ENCODE data around the gene ZNF280B. TPM values are rescaled to one million over a fixed set of nuclear protein-coding genes. Genes with fewer than 3 reads are reported as not detected.

The ZNF280B gene
- total and polyA plus RNA-seq, 3 experiments from 2014 or later: 2.9 to 3.2 (median 3.0) TPM

- peaks cover 8% of the 10 kb centered on the region for H3K4me1 ChIP-seq (ENCODE audit: insufficient read depth, low read length)
- H3K27ac ChIP-seq (ENCODE audit: low read depth, low read length): no peak overlapping the region
- Mint-ChIP-seq H3K27ac (no peak overlapping the region), H3K36me3 (no peaks in the 10 kb centered on the region), H3K4me1 (no peaks in the 10 kb centered on the region), H3K4me3 (no peak overlapping the region), H3K27me3 (peaks cover 0 to 2% of the 10 kb centered on the region in 2 donors), H3K9me3 (no peaks in the 10 kb centered on the region)
- no peak overlapping the region for H3K4me3 ChIP-seq (ENCODE audit: low read length)
- H3K27me3 ChIP-seq (ENCODE audit: insufficient read depth, low read length, poor library complexity, severe bottlenecking): no peaks in the 10 kb centered on the region
- DNase-seq: no peak
- POLR2A ChIA-PET: no interaction called here
- CTCF ChIA-PET: no interaction called here
- no peaks in the 10 kb centered on the region for H3K9me3 ChIP-seq (ENCODE audit: low read length)
- no peaks in the 10 kb centered on the region for H3K36me3 ChIP-seq (ENCODE audit: insufficient read depth, low read length)
Observed at GRCh38 chr22:22553141-22553540, 44.6 kb upstream of the ZNF280B start.

GRCh38 chr22:22552630-22553029 is 44.1 kb upstream of the ZNF280B start:
- Mint-ChIP-seq H3K27ac (no peak overlapping the region), H3K4me3 (no peak overlapping the region), H3K27me3 (peaks cover 2 to 5% of the 10 kb centered on the region in 2 donors), H3K4me1 (no peaks in the 10 kb centered on the region), H3K9me3 (no peaks in the 10 kb centered on the region), H3K36me3 (no peaks in the 10 kb centered on the region)
- Histone ChIP-seq H3K9me3 (ENCODE audit: low read length) (no peaks in the 10 kb centered on the region), H3K27ac (ENCODE audit: low read depth, low read length) (peak overlapping the region; percentile 11), H3K4me1 (ENCODE audit: insufficient read depth, low read length) (peaks cover 8% of the 10 kb centered on the region), H3K27me3 (ENCODE audit: insufficient read depth, low read length, poor library complexity, severe bottlenecking) (no peaks in the 10 kb centered on the region), H3K4me3 (ENCODE audit: low read length) (no peak overlapping the region), H3K36me3 (ENCODE audit: insufficient read depth, low read length) (no peaks in the 10 kb centered on the region)
- ChIA-PET CTCF (no interaction called here), POLR2A (no interaction called here)
- no peak for DNase-seq

GRCh38 chr22:22550789-22551434 is 42.4 kb upstream of the ZNF280B start:
- no peaks in the 10 kb centered on the region for H3K4me1 Mint-ChIP-seq
- POLR2A ChIA-PET: no interaction called here
- CTCF ChIA-PET: no interaction called here

GRCh38 chr22:22548910-22549309 is 40.4 kb upstream of the ZNF280B start:
- Histone ChIP-seq H3K27ac (ENCODE audit: low read depth, low read length) (no peak overlapping the region), H3K36me3 (ENCODE audit: insufficient read depth, low read length) (no peaks in the 10 kb centered on the region), H3K27me3 (ENCODE audit: insufficient read depth, low read length, poor library complexity, severe bottlenecking) (no peaks in the 10 kb centered on the region), H3K9me3 (ENCODE audit: low read length) (no peaks in the 10 kb centered on the region), H3K4me3 (ENCODE audit: low read length) (no peak overlapping the region), H3K4me1 (ENCODE audit: insufficient read depth, low read length) (no peaks in the 10 kb centered on the region)
- no peak overlapping the region for H3K27ac Mint-ChIP-seq
- H3K27me3 Mint-ChIP-seq: peaks cover 1 to 11% of the 10 kb centered on the region in 2 donors
- no peaks in the 10 kb centered on the region for H3K9me3 Mint-ChIP-seq
- CTCF ChIA-PET: no interaction called here
- no peak overlapping the region for H3K4me3 Mint-ChIP-seq
- POLR2A ChIA-PET: no interaction called here
- H3K36me3 Mint-ChIP-seq: no peaks in the 10 kb centered on the region
- no peak for DNase-seq
- H3K4me1 Mint-ChIP-seq: no peaks in the 10 kb centered on the region

More at GRCh38 chr22:22550789-22551434, 42.4 kb upstream of the ZNF280B start:
- Histone ChIP-seq H3K36me3 (ENCODE audit: insufficient read depth, low read length) (no peaks in the 10 kb centered on the region), H3K9me3 (ENCODE audit: low read length) (no peaks in the 10 kb centered on the region), H3K27me3 (ENCODE audit: insufficient read depth, low read length, poor library complexity, severe bottlenecking) (no peaks in the 10 kb centered on the region), H3K4me1 (ENCODE audit: insufficient read depth, low read length) (peaks cover 3% of the 10 kb centered on the region), H3K27ac (ENCODE audit: low read depth, low read length) (no peak overlapping the region), H3K4me3 (ENCODE audit: low read length) (no peak overlapping the region)
- Mint-ChIP-seq H3K36me3 (no peaks in the 10 kb centered on the region), H3K27me3 (peaks cover 0 to 7% of the 10 kb centered on the region in 2 donors), H3K27ac (no peak overlapping the region), H3K4me3 (no peak overlapping the region), H3K9me3 (no peaks in the 10 kb centered on the region)
- DNase-seq: no peak

GRCh38 chr22:22548317-22548716 is 39.8 kb upstream of the ZNF280B start:
- Histone ChIP-seq H3K36me3 (ENCODE audit: insufficient read depth, low read length) (no peaks in the 10 kb centered on the region), H3K27me3 (ENCODE audit: insufficient read depth, low read length, poor library complexity, severe bottlenecking) (no peaks in the 10 kb centered on the region), H3K4me1 (ENCODE audit: insufficient read depth, low read length) (no peaks in the 10 kb centered on the region), H3K27ac (ENCODE audit: low read depth, low read length) (no peak overlapping the region), H3K4me3 (ENCODE audit: low read length) (no peak overlapping the region), H3K9me3 (ENCODE audit: low read length) (no peaks in the 10 kb centered on the region)
- ChIA-PET CTCF (no interaction called here), POLR2A (no interaction called here)
- peak overlapping the region in 1 of 8 donors; percentile 47 for H3K27ac Mint-ChIP-seq
- H3K4me1 Mint-ChIP-seq: no peaks in the 10 kb centered on the region
- no peak overlapping the region for H3K4me3 Mint-ChIP-seq
- no peaks in the 10 kb centered on the region for H3K36me3 Mint-ChIP-seq
- DNase-seq: no peak
- H3K9me3 Mint-ChIP-seq: no peaks in the 10 kb centered on the region
- H3K27me3 Mint-ChIP-seq: peaks cover 1 to 11% of the 10 kb centered on the region in 2 donors

- peak overlapping the region in 1 of 8 donors; percentile 26 for H3K27ac Mint-ChIP-seq
- no peaks in the 10 kb centered on the region for H3K9me3 ChIP-seq (ENCODE audit: low read length)
- H3K27me3 ChIP-seq (ENCODE audit: insufficient read depth, low read length, poor library complexity, severe bottlenecking): no peaks in the 10 kb centered on the region
- no peak overlapping the region for H3K27ac ChIP-seq (ENCODE audit: low read depth, low read length)
- no peaks in the 10 kb centered on the region for H3K36me3 Mint-ChIP-seq
- DNase-seq: no peak
- no peak overlapping the region for H3K4me3 Mint-ChIP-seq
- peaks cover 5 to 14% of the 10 kb centered on the region in 2 donors for H3K27me3 Mint-ChIP-seq
- ChIA-PET POLR2A (no interaction called here), CTCF (no interaction called here)
- no peaks in the 10 kb centered on the region for H3K4me1 ChIP-seq (ENCODE audit: insufficient read depth, low read length)
- no peak overlapping the region for H3K4me3 ChIP-seq (ENCODE audit: low read length)
- H3K4me1 Mint-ChIP-seq: no peaks in the 10 kb centered on the region
- no peaks in the 10 kb centered on the region for H3K36me3 ChIP-seq (ENCODE audit: insufficient read depth, low read length)
- no peaks in the 10 kb centered on the region for H3K9me3 Mint-ChIP-seq
Observed at GRCh38 chr22:22547692-22548300, 39.3 kb upstream of the ZNF280B start.

GRCh38 chr22:22547226-22547625 is 38.7 kb upstream of the ZNF280B start:
- no peaks in the 10 kb centered on the region for H3K4me1 Mint-ChIP-seq
- no peak overlapping the region for H3K27ac Mint-ChIP-seq
- Histone ChIP-seq H3K4me1 (ENCODE audit: insufficient read depth, low read length) (no peaks in the 10 kb centered on the region), H3K27me3 (ENCODE audit: insufficient read depth, low read length, poor library complexity, severe bottlenecking) (no peaks in the 10 kb centered on the region), H3K9me3 (ENCODE audit: low read length) (no peaks in the 10 kb centered on the region), H3K36me3 (ENCODE audit: insufficient read depth, low read length) (no peaks in the 10 kb centered on the region), H3K4me3 (ENCODE audit: low read length) (no peak overlapping the region), H3K27ac (ENCODE audit: low read depth, low read length) (peak overlapping the region; percentile 3)
- H3K36me3 Mint-ChIP-seq: no peaks in the 10 kb centered on the region
- peaks cover 5 to 20% of the 10 kb centered on the region in 2 donors for H3K27me3 Mint-ChIP-seq
- no peak for DNase-seq
- CTCF ChIA-PET: no interaction called here
- H3K4me3 Mint-ChIP-seq: no peak overlapping the region
- H3K9me3 Mint-ChIP-seq: no peaks in the 10 kb centered on the region
- POLR2A ChIA-PET: no interaction called here

GRCh38 chr22:22546490-22546889 is 37.9 kb upstream of the ZNF280B start:
- Histone ChIP-seq H3K9me3 (ENCODE audit: low read length) (no peaks in the 10 kb centered on the region), H3K4me3 (ENCODE audit: low read length) (no peak overlapping the region), H3K4me1 (ENCODE audit: insufficient read depth, low read length) (no peaks in the 10 kb centered on the region), H3K36me3 (ENCODE audit: insufficient read depth, low read length) (no peaks in the 10 kb centered on the region), H3K27me3 (ENCODE audit: insufficient read depth, low read length, poor library complexity, severe bottlenecking) (no peaks in the 10 kb centered on the region), H3K27ac (ENCODE audit: low read depth, low read length) (no peak overlapping the region)
- Mint-ChIP-seq H3K4me1 (no peaks in the 10 kb centered on the region), H3K36me3 (no peaks in the 10 kb centered on the region), H3K27ac (no peak overlapping the region), H3K9me3 (no peaks in the 10 kb centered on the region), H3K4me3 (no peak overlapping the region), H3K27me3 (peaks cover 6 to 25% of the 10 kb centered on the region in 2 donors)
- ChIA-PET POLR2A (no interaction called here), CTCF (interaction anchor here (1.2 kb wide), 1 partner anchor 8 kb away, joined by 3 read pairs; no protein-coding TSS in a partner anchor)
- DNase-seq: no peak

Data from CD8-positive, alpha-beta memory T cell (primary cell).